ENCODE results near the gene EPS8L2. TPM values are rescaled to one million over a fixed set of nuclear protein-coding genes. Genes with fewer than 3 reads are reported as not detected.

EPS8L2 gene
- total and polyA plus RNA-seq, 9 of the 15 experiments (the other 6 are each of a cell fraction or from before 2014, with no cell fraction given): 0.75 to 17.0 (median 3.7) TPM

GRCh38 chr11:702462-703461, 3.3 kb upstream of the EPS8L2 start:
- BruUV-seq (replicated peaks): no TSS peak
- in situ Hi-C loops (cut with MboI) (no loop called here), intact Hi-C loops (cut with micrococcal nuclease) (no loop called here)
- no peak for DNase-seq (ENCODE audit: extremely low read depth in 1 of 4, low spot score in 3 of 4)
- Histone ChIP-seq H3K79me2 (ENCODE audit: control insufficient read depth, insufficient read depth, low read length) (peaks cover 4% of the 10 kb centered on the region; the same call in 2 of the 3 replicates), H3K36me3 (ENCODE audit: control insufficient read depth, insufficient read depth, low read length) (peaks cover 9% of the 10 kb centered on the region; the same call in 1 of the 3 replicates), H4K20me1 (replicated peaks; ENCODE audit: control insufficient read depth, insufficient read depth, low read length) (no peaks in the 10 kb centered on the region), H3K4me1 (replicated peaks in 1 of 2; ENCODE audit: control insufficient read depth in 2 of 2, insufficient read depth in 2 of 2, low read length in 2 of 2) (peaks cover 12 to 58% of the 10 kb centered on the region in 2 experiments), H2AFZ (ENCODE audit: low read depth, low read length) (no peak overlapping the region), H3K4me2 (ENCODE audit: insufficient read depth, low read length) (no peak overlapping the region), H3K9ac (ENCODE audit: insufficient read depth in 1 of 2, low read depth in 2 of 2, low read length in 2 of 2) (peak overlapping the region in 1 of 2 experiments; percentile 68; a peak in 2 of 4 replicates), H3K9me3 (replicated peaks; ENCODE audit: control insufficient read depth, insufficient read depth, low read depth, low read length) (no peaks in the 10 kb centered on the region), H3K27me3 (ENCODE audit: control insufficient read depth in 2 of 2, insufficient read depth in 2 of 2, low read length in 2 of 2) (no peaks in the 10 kb centered on the region), H3K27ac (ENCODE audit: extremely low read depth, low read depth, low read length) (no peak overlapping the region), H3K9me1 (ENCODE audit: control insufficient read depth, insufficient read depth, low read length) (no peaks in the 10 kb centered on the region), H3K4me3 (no peak overlapping the region)
- ChIA-PET CTCF (ENCODE audit: low intra/inter-chr PET ratio) (no interaction called here), POLR2A (interaction anchor here (0.6 to 1.0 kb wide), 5 partner anchors 7 to 122 kb away, joined by 3 to 5 read pairs (median 3); partner anchors contain the start of genes DEAF1 and TMEM80)
- no peak for ATAC-seq
- WGBS (ENCODE audit: insufficient coverage, low coverage, missing lambda C conversion rate): 82% methylated on average over 22 of the region's 26 CpGs
- no peak for FAIRE-seq
- no peak for TF ChIP-seq ELK3 (CRISPR knock-in tag; IDR thresholded peaks at IDR 0.05)
- TF ChIP-seq, protein P1, sequence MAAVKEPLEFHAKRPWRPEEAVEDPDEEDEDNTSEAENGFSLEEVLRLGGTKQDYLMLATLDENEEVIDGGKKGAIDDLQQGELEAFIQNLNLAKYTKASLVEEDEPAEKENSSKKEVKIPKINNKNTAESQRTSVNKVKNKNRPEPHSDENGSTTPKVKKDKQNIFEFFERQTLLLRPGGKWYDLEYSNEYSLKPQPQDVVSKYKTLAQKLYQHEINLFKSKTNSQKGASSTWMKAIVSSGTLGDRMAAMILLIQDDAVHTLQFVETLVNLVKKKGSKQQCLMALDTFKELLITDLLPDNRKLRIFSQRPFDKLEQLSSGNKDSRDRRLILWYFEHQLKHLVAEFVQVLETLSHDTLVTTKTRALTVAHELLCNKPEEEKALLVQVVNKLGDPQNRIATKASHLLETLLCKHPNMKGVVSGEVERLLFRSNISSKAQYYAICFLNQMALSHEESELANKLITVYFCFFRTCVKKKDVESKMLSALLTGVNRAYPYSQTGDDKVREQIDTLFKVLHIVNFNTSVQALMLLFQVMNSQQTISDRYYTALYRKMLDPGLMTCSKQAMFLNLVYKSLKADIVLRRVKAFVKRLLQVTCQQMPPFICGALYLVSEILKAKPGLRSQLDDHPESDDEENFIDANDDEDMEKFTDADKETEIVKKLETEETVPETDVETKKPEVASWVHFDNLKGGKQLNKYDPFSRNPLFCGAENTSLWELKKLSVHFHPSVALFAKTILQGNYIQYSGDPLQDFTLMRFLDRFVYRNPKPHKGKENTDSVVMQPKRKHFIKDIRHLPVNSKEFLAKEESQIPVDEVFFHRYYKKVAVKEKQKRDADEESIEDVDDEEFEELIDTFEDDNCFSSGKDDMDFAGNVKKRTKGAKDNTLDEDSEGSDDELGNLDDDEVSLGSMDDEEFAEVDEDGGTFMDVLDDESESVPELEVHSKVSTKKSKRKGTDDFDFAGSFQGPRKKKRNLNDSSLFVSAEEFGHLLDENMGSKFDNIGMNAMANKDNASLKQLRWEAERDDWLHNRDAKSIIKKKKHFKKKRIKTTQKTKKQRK (IDR thresholded peaks at IDR 0.05; ENCODE audit: borderline replicate concordance, low read depth, low read length): no peak
- TF ChIP-seq NFIC (IDR thresholded peaks at IDR 0.05): no peak
- TF ChIP-seq ZNF695 (CRISPR knock-in tag; IDR thresholded peaks at IDR 0.05): no peak
- TF ChIP-seq ZNF551 (CRISPR knock-in tag; IDR thresholded peaks at IDR 0.05): no peak
- 0 out of 2 replicates have a peak, but pooled peaks have one; percentile 30 for TF ChIP-seq POLR2G (IDR thresholded peaks at IDR 0.05; ENCODE audit: low read depth, low read length)
- no peak for TF ChIP-seq TBL1XR1 (IDR thresholded peaks at IDR 0.05; ENCODE audit: low read length in 2 of 2)
- 0 out of 2 replicates have a peak, but pooled peaks have one; percentile 33 for TF ChIP-seq RBFOX2 (IDR thresholded peaks at IDR 0.05; ENCODE audit: low read depth, low read length)
- TF ChIP-seq NCOA2 (IDR thresholded peaks at IDR 0.05; ENCODE audit: partially characterized antibody in 2 of 2): no peak
